A549 (cell line): ENCODE results near the gene GPX2.

ENCODE experiments used
- BCL3 ChIP-seq: fragments of >200 bp; sonication (Bioruptor Twin); formaldehyde crosslinking; IDR thresholded peaks from 3 replicates; pipeline ENCODE4 v1.6.1; 2016
- CHD2 ChIP-seq: fragments of 150-350 bp; IDR thresholded peaks from 2 replicates; pipeline ENCODE4 v1.6.1; 2014; ENCODE audit warnings: low read length; ENCODE audit not compliant: partially characterized antibody
- CTCF ChIP-seq: fragments of >200 bp; sonication (Bioruptor Twin); formaldehyde crosslinking; IDR thresholded peaks from 3 replicates; pipeline ENCODE4 v1.5.1; 2016
- EP300 ChIP-seq, 2 experiments: fragments of >200 bp; sonication (Bioruptor Twin); formaldehyde crosslinking; IDR thresholded peaks; 2 replicates in 1 of 2; 3 replicates in 1 of 2; pipeline ENCODE4 v1.6.1; 2016 to 2017
- ESRRA ChIP-seq: fragments of 150-350 bp; IDR thresholded peaks from 2 replicates; pipeline ENCODE4 v1.6.1; 2014; ENCODE audit warnings: mild to moderate bottlenecking, low read length, borderline replicate concordance
- HMGXB4 ChIP-seq: fragments of 250-450 bp; sonication (Bioruptor Pico); IDR thresholded peaks from 2 replicates; pipeline ENCODE4 v1.5.0; 2021; ENCODE audit warnings: mild to moderate bottlenecking, moderate library complexity, borderline replicate concordance
- NPAS2 ChIP-seq: fragments of 250-450 bp; sonication (Bioruptor Pico); IDR thresholded peaks from 2 replicates; pipeline ENCODE4 v1.8.0; 2022; ENCODE audit warnings: mild to moderate bottlenecking, moderate library complexity, borderline replicate concordance
- POLR2A ChIP-seq: IDR thresholded peaks from 2 replicates; pipeline ENCODE4 v1.6.1; 2012; ENCODE audit warnings: mild to moderate bottlenecking, low read length
- POLR2AphosphoS2 ChIP-seq: conservative IDR thresholded peaks from 2 replicates; pipeline ENCODE4 v1.6.1; 2012; ENCODE audit warnings: low read length, improper control_type of control experiment, inconsistent platforms
- TF ChIP-seq, protein P1 (sequence below): fragments of 450-650 bp; IDR thresholded peaks from 2 replicates; pipeline ENCODE4 v1.6.1; 2014; ENCODE audit warnings: antibody characterized with exemption
- TF ChIP-seq, protein P2 (sequence below): fragments of 200-600 bp; sonication (generic); IDR thresholded peaks from 2 replicates; pipeline ENCODE4 v1.6.1; 2016; ENCODE audit warnings: antibody characterized with exemption, mild to moderate bottlenecking, moderate library complexity

- no peak for TF ChIP-seq POLR2A
- no peak for TF ChIP-seq CTCF
- no peak for TF ChIP-seq POLR2AphosphoS2
- TF ChIP-seq, protein P1, sequence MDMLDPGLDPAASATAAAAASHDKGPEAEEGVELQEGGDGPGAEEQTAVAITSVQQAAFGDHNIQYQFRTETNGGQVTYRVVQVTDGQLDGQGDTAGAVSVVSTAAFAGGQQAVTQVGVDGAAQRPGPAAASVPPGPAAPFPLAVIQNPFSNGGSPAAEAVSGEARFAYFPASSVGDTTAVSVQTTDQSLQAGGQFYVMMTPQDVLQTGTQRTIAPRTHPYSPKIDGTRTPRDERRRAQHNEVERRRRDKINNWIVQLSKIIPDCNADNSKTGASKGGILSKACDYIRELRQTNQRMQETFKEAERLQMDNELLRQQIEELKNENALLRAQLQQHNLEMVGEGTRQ, result no peak
- TF ChIP-seq CHD2, result no peak
- TF ChIP-seq, protein P2, sequence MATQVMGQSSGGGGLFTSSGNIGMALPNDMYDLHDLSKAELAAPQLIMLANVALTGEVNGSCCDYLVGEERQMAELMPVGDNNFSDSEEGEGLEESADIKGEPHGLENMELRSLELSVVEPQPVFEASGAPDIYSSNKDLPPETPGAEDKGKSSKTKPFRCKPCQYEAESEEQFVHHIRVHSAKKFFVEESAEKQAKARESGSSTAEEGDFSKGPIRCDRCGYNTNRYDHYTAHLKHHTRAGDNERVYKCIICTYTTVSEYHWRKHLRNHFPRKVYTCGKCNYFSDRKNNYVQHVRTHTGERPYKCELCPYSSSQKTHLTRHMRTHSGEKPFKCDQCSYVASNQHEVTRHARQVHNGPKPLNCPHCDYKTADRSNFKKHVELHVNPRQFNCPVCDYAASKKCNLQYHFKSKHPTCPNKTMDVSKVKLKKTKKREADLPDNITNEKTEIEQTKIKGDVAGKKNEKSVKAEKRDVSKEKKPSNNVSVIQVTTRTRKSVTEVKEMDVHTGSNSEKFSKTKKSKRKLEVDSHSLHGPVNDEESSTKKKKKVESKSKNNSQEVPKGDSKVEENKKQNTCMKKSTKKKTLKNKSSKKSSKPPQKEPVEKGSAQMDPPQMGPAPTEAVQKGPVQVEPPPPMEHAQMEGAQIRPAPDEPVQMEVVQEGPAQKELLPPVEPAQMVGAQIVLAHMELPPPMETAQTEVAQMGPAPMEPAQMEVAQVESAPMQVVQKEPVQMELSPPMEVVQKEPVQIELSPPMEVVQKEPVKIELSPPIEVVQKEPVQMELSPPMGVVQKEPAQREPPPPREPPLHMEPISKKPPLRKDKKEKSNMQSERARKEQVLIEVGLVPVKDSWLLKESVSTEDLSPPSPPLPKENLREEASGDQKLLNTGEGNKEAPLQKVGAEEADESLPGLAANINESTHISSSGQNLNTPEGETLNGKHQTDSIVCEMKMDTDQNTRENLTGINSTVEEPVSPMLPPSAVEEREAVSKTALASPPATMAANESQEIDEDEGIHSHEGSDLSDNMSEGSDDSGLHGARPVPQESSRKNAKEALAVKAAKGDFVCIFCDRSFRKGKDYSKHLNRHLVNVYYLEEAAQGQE, result no peak
- TF ChIP-seq ESRRA, result no peak
- TF ChIP-seq EP300 (IDR thresholded peaks at IDR 0.05), result no peak
- no peak for TF ChIP-seq NPAS2 (CRISPR knock-in tag)
- no peak for TF ChIP-seq BCL3
- no peak for TF ChIP-seq HMGXB4 (CRISPR knock-in tag)
Measured at GRCh38 chr14:64920465-64920864, 22.1 kb downstream of the GPX2 start.
